ENCODE results near the gene GPR84. TPM values are rescaled to one million over a fixed set of nuclear protein-coding genes. Genes with fewer than 3 reads are reported as not detected.

Gene GPR84
- total and polyA plus RNA-seq, 2 donors (not counting 3 experiments of a cell fraction or from before 2014, with no cell fraction given), result not detected

DNA sequence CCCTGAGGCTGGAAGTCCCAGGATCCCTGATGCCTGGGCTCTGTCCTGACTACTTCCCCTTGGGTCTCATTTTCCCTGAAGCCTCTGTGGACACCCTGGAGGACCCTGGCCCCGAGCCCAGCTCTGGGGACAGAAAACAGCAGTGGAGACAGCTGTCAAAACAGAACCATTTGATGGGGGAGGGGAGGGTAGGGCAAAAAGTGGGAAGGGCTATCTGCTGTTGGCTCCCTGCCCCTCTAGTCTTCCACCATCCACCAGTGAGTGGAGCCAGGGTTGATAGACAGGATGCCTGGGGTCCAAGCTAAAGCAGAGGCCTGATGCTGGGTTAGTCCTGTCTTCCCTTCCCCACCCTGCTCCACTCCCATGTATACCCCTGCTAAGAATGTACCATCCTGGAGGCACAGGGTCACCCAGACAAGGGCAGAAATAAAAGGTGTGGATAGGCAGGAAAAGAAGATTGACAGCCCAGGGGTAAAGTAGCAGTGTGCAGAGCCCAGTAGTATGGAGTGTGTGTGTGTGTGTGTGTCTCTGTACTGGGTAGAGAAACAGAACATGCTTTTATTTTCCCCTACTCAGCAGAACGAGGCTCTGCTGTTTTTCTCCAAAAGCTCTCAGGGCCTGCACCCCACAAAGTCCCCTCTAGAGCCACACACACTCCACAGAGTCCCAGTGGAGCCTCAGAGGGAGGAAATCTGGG, 10.4 kb upstream of the GPR84 start:
- dilution Hi-C loops (cut with MboI; ENCODE audit: extremely low pct_ligation_motif_present, low sequenced_read_pairs), result no loop called here
- no TSS peak for BruUV-seq (replicated peaks)

DNA sequence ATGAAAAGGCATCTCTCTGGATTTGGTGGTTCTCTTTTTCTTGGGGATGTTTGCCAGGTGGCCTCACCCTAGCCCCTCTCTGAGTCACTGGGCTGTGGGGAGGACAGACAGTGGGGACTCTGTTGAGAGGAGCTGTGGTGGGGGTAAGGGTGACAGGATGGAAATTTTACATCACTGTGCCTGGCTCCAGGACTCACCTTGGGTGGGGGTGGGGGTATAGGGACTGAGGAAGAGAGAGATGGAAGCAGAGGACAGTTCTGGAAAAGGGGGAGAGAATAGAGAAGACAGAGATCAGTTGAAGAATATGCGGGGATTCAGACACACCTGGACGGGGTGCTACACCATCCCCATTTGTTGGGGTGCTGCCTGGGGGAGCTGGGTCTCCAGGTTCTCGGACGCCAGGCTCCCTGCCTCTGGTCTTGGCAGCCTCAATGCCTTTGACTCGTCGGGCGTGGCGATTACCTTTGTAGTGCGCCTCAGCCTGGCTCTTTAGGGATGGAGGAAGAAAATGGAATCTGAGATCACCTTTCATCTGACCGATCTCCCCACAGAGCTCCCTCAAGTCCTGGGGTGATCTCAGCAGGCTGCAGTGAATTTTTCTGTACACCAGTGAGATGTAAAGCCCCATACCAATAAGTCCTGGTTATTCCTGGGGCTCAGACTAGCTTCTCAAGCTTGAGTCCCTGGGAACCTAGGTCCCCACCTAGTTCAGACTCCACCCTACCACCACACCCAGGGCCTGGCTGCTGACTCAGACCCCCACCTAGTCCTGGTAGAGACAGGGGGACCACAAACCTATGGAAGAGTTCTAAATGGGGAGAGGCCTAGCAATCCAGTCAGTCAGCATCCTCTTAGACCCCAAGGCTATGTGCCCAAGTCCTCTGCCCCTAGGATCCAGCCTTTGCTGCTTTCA, 9.6 kb upstream of the GPR84 start:
- H3K27me3 ChIP-seq (ENCODE audit: control insufficient read depth in 2 of 2, insufficient read depth in 2 of 2, low read length in 2 of 2), result no peaks in the 10 kb centered on the region
- FAIRE-seq (no peak), DNase-seq (ENCODE audit: low read depth, low spot score) (no peak)
- H3K9me1 ChIP-seq (replicated peaks; ENCODE audit: control insufficient read depth, extremely low read depth, insufficient read depth, low read length), result no peaks in the 10 kb centered on the region
- dilution Hi-C loops (cut with MboI; ENCODE audit: extremely low pct_ligation_motif_present, low sequenced_read_pairs) (no loop called here), intact Hi-C loops (cut with micrococcal nuclease) (no loop called here)
- H3K4me3 ChIP-seq (replicated peaks in 1 of 3; ENCODE audit: insufficient read depth in 1 of 3, low read depth in 1 of 3, low read length in 3 of 3), result no peak overlapping the region
- peaks cover 25% of the 10 kb centered on the region for H3K4me1 ChIP-seq (ENCODE audit: control insufficient read depth, extremely low read depth, insufficient read depth, low read length)
- ChIA-PET CTCF (interaction anchor here (1.3 kb wide), 1 partner anchor 65 kb away, joined by 4 read pairs; no protein-coding TSS in a partner anchor), POLR2A (no interaction called here)
- no peaks in the 10 kb centered on the region for H3K79me2 ChIP-seq (ENCODE audit: control insufficient read depth, insufficient read depth, low read length)
- H2AFZ ChIP-seq (ENCODE audit: low read depth, low read length), result no peak overlapping the region
- no peak overlapping the region for H3K27ac ChIP-seq (ENCODE audit: insufficient read depth, low read depth, low read length)
- BruUV-seq (replicated peaks), result no TSS peak
- TF ChIP-seq, protein P1, sequence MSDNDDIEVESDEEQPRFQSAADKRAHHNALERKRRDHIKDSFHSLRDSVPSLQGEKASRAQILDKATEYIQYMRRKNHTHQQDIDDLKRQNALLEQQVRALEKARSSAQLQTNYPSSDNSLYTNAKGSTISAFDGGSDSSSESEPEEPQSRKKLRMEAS (IDR thresholded peaks at IDR 0.05; ENCODE audit: insufficient read depth, insufficient read length), result no peak
- TF ChIP-seq EZH2 (IDR thresholded peaks at IDR 0.05; ENCODE audit: borderline replicate concordance, low read depth, low read length, severe bottlenecking), result no peak
- H3K36me3 ChIP-seq (ENCODE audit: control insufficient read depth in 2 of 2, extremely low read depth in 1 of 2, insufficient read depth in 2 of 2, low read length in 2 of 2), result no peaks in the 10 kb centered on the region
- H3K9ac ChIP-seq (replicated peaks; ENCODE audit: extremely low read depth, insufficient read depth, low read length), result no peak overlapping the region
- H3K9me3 ChIP-seq (replicated peaks; ENCODE audit: control insufficient read depth, insufficient read depth, low read length), result no peaks in the 10 kb centered on the region
- no peaks in the 10 kb centered on the region for H4K20me1 ChIP-seq (replicated peaks; ENCODE audit: control insufficient read depth, extremely low read depth, insufficient read depth, low read length)
- no peak overlapping the region for H3K4me2 ChIP-seq (ENCODE audit: insufficient read depth, low read length)

More for the DNA sequence above, 10.4 kb upstream of the GPR84 start:
- H3K9me3 ChIP-seq (replicated peaks; ENCODE audit: control insufficient read depth, insufficient read depth, low read length), result no peaks in the 10 kb centered on the region
- no peaks in the 10 kb centered on the region for H3K27me3 ChIP-seq (ENCODE audit: control insufficient read depth in 2 of 2, insufficient read depth in 2 of 2, low read length in 2 of 2)
- FAIRE-seq (no peak), DNase-seq (ENCODE audit: low read depth, low spot score) (no peak)
- H3K36me3 ChIP-seq (ENCODE audit: control insufficient read depth in 2 of 2, extremely low read depth in 1 of 2, insufficient read depth in 2 of 2, low read length in 2 of 2), result no peaks in the 10 kb centered on the region
- POLR2A ChIA-PET, result no interaction called here
- H2AFZ ChIP-seq (ENCODE audit: low read depth, low read length), result no peak overlapping the region
- H3K79me2 ChIP-seq (ENCODE audit: control insufficient read depth, insufficient read depth, low read length), result no peaks in the 10 kb centered on the region
- H3K4me3 ChIP-seq (replicated peaks in 1 of 3; ENCODE audit: insufficient read depth in 1 of 3, low read depth in 1 of 3, low read length in 3 of 3), result no peak overlapping the region
- CTCF ChIA-PET, result interaction anchor here (1.3 kb wide), 1 partner anchor 65 kb away, joined by 4 read pairs; no protein-coding TSS in a partner anchor
- H3K4me1 ChIP-seq (ENCODE audit: control insufficient read depth, extremely low read depth, insufficient read depth, low read length), result peaks cover 21% of the 10 kb centered on the region
- intact Hi-C loops (cut with micrococcal nuclease), result no loop called here
- no peak overlapping the region for H3K4me2 ChIP-seq (ENCODE audit: insufficient read depth, low read length)
- no peaks in the 10 kb centered on the region for H4K20me1 ChIP-seq (replicated peaks; ENCODE audit: control insufficient read depth, extremely low read depth, insufficient read depth, low read length)
- TF ChIP-seq POLR2AphosphoS5 (IDR thresholded peaks at IDR 0.05; ENCODE audit: insufficient read depth, low read depth, low read length), result no peak
- TF ChIP-seq FOS (IDR thresholded peaks at IDR 0.05; ENCODE audit: borderline replicate concordance, insufficient read depth, low read length), result no peak
- H3K9ac ChIP-seq (replicated peaks; ENCODE audit: extremely low read depth, insufficient read depth, low read length), result no peak overlapping the region
- no peaks in the 10 kb centered on the region for H3K9me1 ChIP-seq (replicated peaks; ENCODE audit: control insufficient read depth, extremely low read depth, insufficient read depth, low read length)
- H3K27ac ChIP-seq (ENCODE audit: insufficient read depth, low read depth, low read length), result no peak overlapping the region

All from endothelial cell of umbilical vein (primary cell).